GM23248 (cell line): Measurements from ENCODE around the gene OLFML2B.

Source experiments
- EZH2 ChIP-seq: fragments of 200-600 bp; sonication (generic); IDR thresholded peaks from 2 replicates; pipeline ENCODE4 v1.6.1; 2018; ENCODE audit warnings: antibody characterized with exemption, mild to moderate bottlenecking; ENCODE audit not compliant: insufficient read depth, poor library complexity, severe bottlenecking
- EZH2phosphoT487 ChIP-seq: fragments of 200-600 bp; sonication (generic); IDR thresholded peaks from 2 replicates; pipeline ENCODE4 v1.6.1; 2018; ENCODE audit warnings: antibody characterized with exemption, moderate library complexity, mild to moderate bottlenecking, low read depth; ENCODE audit not compliant: insufficient read depth

- TF ChIP-seq EZH2 (no peak), EZH2phosphoT487 (no peak)
Measured at GRCh38 chr1:162021124-162021523, 2.5 kb downstream of the OLFML2B start.
